ENCODE measurements around the gene STAM2. TPM values are rescaled to one million over a fixed set of nuclear protein-coding genes. Genes with fewer than 3 reads are reported as not detected.
"Not testable (repeated sequence)": the region's sequence is repeated elsewhere in the genome, so short reads cannot be mapped to it uniquely, and the experiment has no call there.

The STAM2 gene
- total RNA-seq, 1 experiment from 2014 or later: 16.0 TPM

DNA sequence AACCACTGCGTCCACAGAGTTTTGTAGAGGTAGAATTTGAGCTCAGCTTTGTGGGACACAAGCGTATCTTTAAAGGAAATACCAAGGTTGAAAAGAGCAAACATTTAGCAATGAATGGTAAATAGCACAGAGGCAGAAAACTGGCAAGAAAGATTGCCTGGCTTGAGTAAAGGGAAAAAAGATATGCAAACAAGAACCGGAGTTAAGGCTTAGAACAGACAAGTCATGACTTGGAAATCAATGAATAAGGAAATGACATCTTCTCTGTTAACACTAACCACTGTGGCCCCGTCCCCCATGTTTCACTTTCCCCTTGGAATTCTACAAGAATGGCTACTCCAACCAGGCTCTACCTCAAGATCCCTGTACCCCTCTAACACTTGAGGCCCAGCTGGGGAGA lies 3.8 kb downstream of the STAM2 start:
- H3K4me2 ChIP-seq: no peak overlapping the region
- intact Hi-C loops (cut with micrococcal nuclease; ENCODE audit: unreplicated experiment): no loop called here
- H3K9me2 ChIP-seq (ENCODE audit: insufficient read depth): no peaks in the 10 kb centered on the region
- no TSS peak for BruUV-seq (replicated peaks)
- no peak overlapping the region for H3K4me3 ChIP-seq
- H3K79me2 ChIP-seq (ENCODE audit: low read depth): peaks cover 58% of the 10 kb centered on the region
- no peak overlapping the region for H3K27ac ChIP-seq
- CTCF ChIA-PET: no interaction called here
- H3F3A ChIP-seq (ENCODE audit: insufficient read depth, low read depth): no peaks in the 10 kb centered on the region
- no peaks in the 10 kb centered on the region for H3K9me3 ChIP-seq (ENCODE audit: insufficient read depth, low read depth)
- no peaks in the 10 kb centered on the region for H4K20me1 ChIP-seq (ENCODE audit: insufficient read depth)
- no peak overlapping the region for H2AFZ ChIP-seq
- DNase-seq: no peak
- TF ChIP-seq, protein P1, sequence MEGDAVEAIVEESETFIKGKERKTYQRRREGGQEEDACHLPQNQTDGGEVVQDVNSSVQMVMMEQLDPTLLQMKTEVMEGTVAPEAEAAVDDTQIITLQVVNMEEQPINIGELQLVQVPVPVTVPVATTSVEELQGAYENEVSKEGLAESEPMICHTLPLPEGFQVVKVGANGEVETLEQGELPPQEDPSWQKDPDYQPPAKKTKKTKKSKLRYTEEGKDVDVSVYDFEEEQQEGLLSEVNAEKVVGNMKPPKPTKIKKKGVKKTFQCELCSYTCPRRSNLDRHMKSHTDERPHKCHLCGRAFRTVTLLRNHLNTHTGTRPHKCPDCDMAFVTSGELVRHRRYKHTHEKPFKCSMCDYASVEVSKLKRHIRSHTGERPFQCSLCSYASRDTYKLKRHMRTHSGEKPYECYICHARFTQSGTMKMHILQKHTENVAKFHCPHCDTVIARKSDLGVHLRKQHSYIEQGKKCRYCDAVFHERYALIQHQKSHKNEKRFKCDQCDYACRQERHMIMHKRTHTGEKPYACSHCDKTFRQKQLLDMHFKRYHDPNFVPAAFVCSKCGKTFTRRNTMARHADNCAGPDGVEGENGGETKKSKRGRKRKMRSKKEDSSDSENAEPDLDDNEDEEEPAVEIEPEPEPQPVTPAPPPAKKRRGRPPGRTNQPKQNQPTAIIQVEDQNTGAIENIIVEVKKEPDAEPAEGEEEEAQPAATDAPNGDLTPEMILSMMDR (conservative IDR thresholded peaks at IDR 0.05): no peak
- no peak for TF ChIP-seq EZH2 (IDR thresholded peaks at IDR 0.05; ENCODE audit: low read depth)
- H3K4me1 ChIP-seq (replicated peaks; ENCODE audit: insufficient read depth): peaks cover 21% of the 10 kb centered on the region
- no peaks in the 10 kb centered on the region for H3K27me3 ChIP-seq (ENCODE audit: insufficient read depth, low read depth)
- no peaks in the 10 kb centered on the region for H3K36me3 ChIP-seq (ENCODE audit: low read depth)
- POLR2A ChIA-PET (ENCODE audit: unreplicated experiment): interaction anchor here (0.6 kb wide), 1 partner anchor 550 kb away, joined by 5 read pairs; no protein-coding TSS in a partner anchor

DNA sequence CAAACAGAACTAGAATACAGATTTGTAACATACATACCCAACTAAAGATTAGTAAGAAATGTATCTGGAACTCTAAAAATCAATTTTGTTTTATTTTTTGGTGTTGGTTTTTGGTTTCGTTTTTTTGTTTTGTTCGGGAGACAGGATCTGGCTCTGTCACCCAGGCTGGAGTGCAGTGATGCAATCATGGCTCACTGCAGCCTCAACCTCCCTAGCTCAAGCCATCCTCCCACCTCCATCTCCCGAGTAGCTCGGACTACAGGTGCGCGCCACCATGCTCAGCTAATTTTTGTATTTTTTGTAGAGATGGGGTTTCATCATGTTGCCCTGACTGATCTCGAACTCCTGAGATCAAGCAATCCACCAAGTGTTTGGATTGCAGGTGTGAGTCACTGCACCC lies 6.4 kb downstream of the STAM2 start:
- not testable (repeated sequence) for DNase-seq

DNA sequence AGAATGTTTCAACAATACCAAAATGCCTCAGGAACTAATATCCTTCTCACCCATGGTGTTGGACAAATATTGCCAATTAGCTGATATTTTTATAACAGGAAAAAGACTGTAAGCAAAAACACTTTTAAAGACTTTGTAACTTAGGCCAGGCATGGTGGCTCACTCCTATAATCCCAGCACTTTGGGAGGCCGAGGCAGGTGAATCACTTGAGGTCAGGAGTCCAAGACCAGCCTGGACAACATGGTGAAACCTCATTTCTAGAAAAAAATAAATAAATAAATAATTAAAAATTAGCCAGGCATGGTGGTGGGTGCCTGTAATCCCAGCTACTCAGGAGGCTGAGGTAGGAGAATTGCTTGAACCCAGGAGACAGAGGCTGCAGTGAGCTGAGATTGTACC lies 8.1 kb downstream of the STAM2 start:
- POLR2A ChIA-PET (ENCODE audit: unreplicated experiment); H3K36me3 ChIP-seq (ENCODE audit: low read depth); H3K9me2 ChIP-seq (ENCODE audit: insufficient read depth); BruUV-seq (replicated peaks); DNase-seq; intact Hi-C loops (cut with micrococcal nuclease; ENCODE audit: unreplicated experiment); H3K4me1 ChIP-seq (replicated peaks; ENCODE audit: insufficient read depth); H2AFZ ChIP-seq; H3K9me3 ChIP-seq (ENCODE audit: insufficient read depth, low read depth); H3K27me3 ChIP-seq (ENCODE audit: insufficient read depth, low read depth); H3K27ac ChIP-seq; H4K20me1 ChIP-seq (ENCODE audit: insufficient read depth); H3F3A ChIP-seq (ENCODE audit: insufficient read depth, low read depth); H3K4me2 ChIP-seq; H3K4me3 ChIP-seq; CTCF ChIA-PET: not testable (repeated sequence)
- peaks cover 42% of the 10 kb centered on the region for H3K79me2 ChIP-seq (ENCODE audit: low read depth)

More for the DNA sequence above, 6.4 kb downstream of the STAM2 start:
- intact Hi-C loops (cut with micrococcal nuclease; ENCODE audit: unreplicated experiment); H3K4me2 ChIP-seq; H3F3A ChIP-seq (ENCODE audit: insufficient read depth, low read depth); H4K20me1 ChIP-seq (ENCODE audit: insufficient read depth); BruUV-seq (replicated peaks); H2AFZ ChIP-seq; H3K4me3 ChIP-seq; H3K9me3 ChIP-seq (ENCODE audit: insufficient read depth, low read depth); H3K27me3 ChIP-seq (ENCODE audit: insufficient read depth, low read depth); H3K36me3 ChIP-seq (ENCODE audit: low read depth); H3K9me2 ChIP-seq (ENCODE audit: insufficient read depth); H3K27ac ChIP-seq; CTCF ChIA-PET: not testable (repeated sequence)
- POLR2A ChIA-PET (ENCODE audit: unreplicated experiment): interaction anchor here (0.6 kb wide), 1 partner anchor 23 kb away, joined by 6 read pairs; no protein-coding TSS in a partner anchor
- Histone ChIP-seq H3K4me1 (replicated peaks; ENCODE audit: insufficient read depth) (peaks cover 13% of the 10 kb centered on the region), H3K79me2 (ENCODE audit: low read depth) (peaks cover 56% of the 10 kb centered on the region)

DNA sequence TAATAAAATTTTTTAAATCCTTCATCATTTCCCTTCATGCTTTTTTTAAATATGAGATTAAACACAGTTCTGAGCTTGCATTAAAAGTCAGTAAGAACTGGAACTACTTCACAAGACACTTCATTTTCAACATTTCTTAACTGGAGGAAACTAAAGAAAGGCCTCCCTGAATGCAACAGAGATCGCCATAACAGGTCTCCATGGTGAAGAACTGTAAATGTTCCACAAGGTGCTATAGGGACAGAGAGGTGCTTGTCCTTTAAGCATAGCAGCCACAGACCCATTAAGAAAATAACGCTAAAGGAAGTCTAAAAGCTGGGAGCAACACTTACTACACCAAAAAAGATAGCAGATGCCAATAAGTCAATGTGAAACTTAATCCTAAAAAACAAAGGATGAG lies 8.5 kb downstream of the STAM2 start:
- Histone ChIP-seq H3K4me2 (no peak overlapping the region), H4K20me1 (ENCODE audit: insufficient read depth) (no peaks in the 10 kb centered on the region), H3K9me2 (ENCODE audit: insufficient read depth) (no peaks in the 10 kb centered on the region), H3K27ac (no peak overlapping the region), H3F3A (ENCODE audit: insufficient read depth, low read depth) (no peaks in the 10 kb centered on the region), H3K36me3 (ENCODE audit: low read depth) (no peaks in the 10 kb centered on the region), H3K79me2 (ENCODE audit: low read depth) (peaks cover 38% of the 10 kb centered on the region), H3K9me3 (ENCODE audit: insufficient read depth, low read depth) (no peaks in the 10 kb centered on the region), H3K4me1 (replicated peaks; ENCODE audit: insufficient read depth) (0 out of 2 replicates have a peak, but pooled peaks cover 4% of the 10 kb centered on the region), H3K27me3 (ENCODE audit: insufficient read depth, low read depth) (no peaks in the 10 kb centered on the region), H2AFZ (no peak overlapping the region), H3K4me3 (no peak overlapping the region)
- ChIA-PET CTCF (no interaction called here), POLR2A (ENCODE audit: unreplicated experiment) (no interaction called here)
- DNase-seq: no peak
- TF ChIP-seq, protein P1 (conservative IDR thresholded peaks at IDR 0.05): no peak
- TF ChIP-seq EZH2 (IDR thresholded peaks at IDR 0.05; ENCODE audit: low read depth): no peak
- intact Hi-C loops (cut with micrococcal nuclease; ENCODE audit: unreplicated experiment): no loop called here
- no TSS peak for BruUV-seq (replicated peaks)
